ENCODE results near the gene ADAM22. TPM values are rescaled to one million over a fixed set of nuclear protein-coding genes. Genes with fewer than 3 reads are reported as not detected.

ADAM22 gene
- total and polyA plus RNA-seq, 2 donors (not counting 1 experiment from before 2014, with no cell fraction given), result 0.30 to 1.8 TPM

DNA sequence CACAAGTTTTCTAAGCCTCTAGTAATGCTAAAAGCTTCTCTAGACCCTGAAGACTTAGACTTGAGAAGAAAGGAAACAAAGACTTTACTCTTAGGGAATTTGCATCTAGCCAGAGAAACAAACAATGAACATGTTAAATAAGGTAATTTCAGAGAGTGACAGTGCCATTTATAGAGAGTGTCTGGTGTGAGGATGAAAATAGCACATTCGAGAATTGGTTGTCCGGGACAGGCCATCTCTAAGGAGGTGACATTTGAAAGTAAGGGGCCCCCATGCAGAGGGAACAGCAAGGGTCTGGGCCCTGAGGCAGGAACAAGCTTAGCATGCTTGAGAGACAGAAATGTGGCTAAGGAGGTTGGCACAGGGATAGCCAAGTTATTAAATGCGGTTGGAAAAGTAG is 48.1 kb downstream of the ADAM22 start:
- Histone ChIP-seq H3K36me3 (replicated peaks in 1 of 2; ENCODE audit: control extremely low read depth in 1 of 2, control insufficient read depth in 1 of 2, extremely low read depth in 1 of 2, insufficient read depth in 2 of 2, low read length in 1 of 2) (no peaks in the 10 kb centered on the region), H3K4me1 (ENCODE audit: control insufficient read depth in 2 of 2, insufficient read depth in 2 of 2, low read length in 2 of 2) (no peaks in the 10 kb centered on the region), H3K27me3 (replicated peaks in 1 of 4; ENCODE audit: control extremely low read depth in 1 of 4, control insufficient read depth in 3 of 4, insufficient read depth in 4 of 4, low read length in 3 of 4) (no peaks in the 10 kb centered on the region), H4K20me1 (ENCODE audit: control insufficient read depth, insufficient read depth, low read length, poor library complexity, severe bottlenecking) (no peaks in the 10 kb centered on the region), H3K4me3 (ENCODE audit: control extremely low read depth in 1 of 5, extremely low read depth in 1 of 5, insufficient read depth in 1 of 5, low read depth in 2 of 5, low read length in 4 of 5) (no peak overlapping the region), H3K4me2 (replicated peaks; ENCODE audit: low read depth, low read length, poor library complexity, severe bottlenecking) (no peak overlapping the region), H3K9me3 (ENCODE audit: control extremely low read depth in 1 of 3, control insufficient read depth in 2 of 3, insufficient read depth in 1 of 3, low read length in 2 of 3) (no peaks in the 10 kb centered on the region), H2AFZ (ENCODE audit: insufficient read depth, low read depth, low read length, poor library complexity, severe bottlenecking) (no peak overlapping the region), H3K79me2 (ENCODE audit: control insufficient read depth, insufficient read depth, low read length) (no peaks in the 10 kb centered on the region), H3K27ac (ENCODE audit: low read length in 2 of 2) (no peak overlapping the region), H3K9ac (ENCODE audit: low read length) (no peak overlapping the region)
- DNase-seq (no peak), ATAC-seq (ENCODE audit: low read depth) (no peak)
- WGBS (ENCODE audit: insufficient coverage), result 96% methylated on average over 2 of the region's 3 CpGs
- no peak overlapping the region for H3K27ac Mint-ChIP-seq
- intact Hi-C loops (cut with micrococcal nuclease), result no loop called here
- H3K9me3 Mint-ChIP-seq (ENCODE audit: insufficient read depth), result peaks cover under 1% of the 10 kb centered on the region
- no peaks in the 10 kb centered on the region for H3K27me3 Mint-ChIP-seq
- CTCF ChIA-PET, result no interaction called here
- H3K4me3 Mint-ChIP-seq, result no peak overlapping the region
- TF ChIP-seq, protein P1, sequence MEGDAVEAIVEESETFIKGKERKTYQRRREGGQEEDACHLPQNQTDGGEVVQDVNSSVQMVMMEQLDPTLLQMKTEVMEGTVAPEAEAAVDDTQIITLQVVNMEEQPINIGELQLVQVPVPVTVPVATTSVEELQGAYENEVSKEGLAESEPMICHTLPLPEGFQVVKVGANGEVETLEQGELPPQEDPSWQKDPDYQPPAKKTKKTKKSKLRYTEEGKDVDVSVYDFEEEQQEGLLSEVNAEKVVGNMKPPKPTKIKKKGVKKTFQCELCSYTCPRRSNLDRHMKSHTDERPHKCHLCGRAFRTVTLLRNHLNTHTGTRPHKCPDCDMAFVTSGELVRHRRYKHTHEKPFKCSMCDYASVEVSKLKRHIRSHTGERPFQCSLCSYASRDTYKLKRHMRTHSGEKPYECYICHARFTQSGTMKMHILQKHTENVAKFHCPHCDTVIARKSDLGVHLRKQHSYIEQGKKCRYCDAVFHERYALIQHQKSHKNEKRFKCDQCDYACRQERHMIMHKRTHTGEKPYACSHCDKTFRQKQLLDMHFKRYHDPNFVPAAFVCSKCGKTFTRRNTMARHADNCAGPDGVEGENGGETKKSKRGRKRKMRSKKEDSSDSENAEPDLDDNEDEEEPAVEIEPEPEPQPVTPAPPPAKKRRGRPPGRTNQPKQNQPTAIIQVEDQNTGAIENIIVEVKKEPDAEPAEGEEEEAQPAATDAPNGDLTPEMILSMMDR (IDR thresholded peaks at IDR 0.05), result no peak
- no peak for TF ChIP-seq EZH2 (IDR thresholded peaks at IDR 0.05; ENCODE audit: borderline replicate concordance, insufficient read depth, low read depth, low read length, poor library complexity, severe bottlenecking)
- POLR2A ChIA-PET, result no interaction called here
- H3K4me1 Mint-ChIP-seq, result no peaks in the 10 kb centered on the region

DNA sequence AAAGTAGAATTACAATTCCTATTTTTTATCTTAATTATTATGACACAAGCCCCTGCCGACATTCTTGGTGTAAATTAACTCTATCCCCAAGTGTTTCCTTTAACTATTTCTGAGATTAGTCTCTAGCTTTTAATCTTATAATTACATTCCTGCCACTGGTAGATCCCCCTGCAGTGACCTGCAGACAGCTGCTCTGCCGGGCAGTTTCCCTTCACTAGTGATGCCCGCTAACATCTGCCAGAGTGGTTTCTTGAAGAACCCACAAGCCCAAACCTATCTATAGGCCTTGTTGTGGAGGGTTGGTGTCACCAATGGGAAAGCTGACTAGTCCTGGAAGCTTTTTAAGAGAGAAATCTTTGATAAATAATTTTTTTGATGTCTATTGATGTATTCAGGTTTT is 50.0 kb downstream of the ADAM22 start:
- Mint-ChIP-seq H3K27me3 (no peaks in the 10 kb centered on the region), H3K9me3 (ENCODE audit: insufficient read depth) (no peaks in the 10 kb centered on the region), H3K27ac (no peak overlapping the region), H3K4me3 (no peak overlapping the region), H3K4me1 (no peaks in the 10 kb centered on the region)
- POLR2A ChIA-PET, result no interaction called here
- intact Hi-C loops (cut with micrococcal nuclease), result no loop called here
- Histone ChIP-seq H4K20me1 (ENCODE audit: control insufficient read depth, insufficient read depth, low read length, poor library complexity, severe bottlenecking) (no peaks in the 10 kb centered on the region), H3K4me1 (ENCODE audit: control insufficient read depth in 2 of 2, insufficient read depth in 2 of 2, low read length in 2 of 2) (no peaks in the 10 kb centered on the region), H3K4me2 (replicated peaks; ENCODE audit: low read depth, low read length, poor library complexity, severe bottlenecking) (no peak overlapping the region), H3K36me3 (replicated peaks in 1 of 2; ENCODE audit: control extremely low read depth in 1 of 2, control insufficient read depth in 1 of 2, extremely low read depth in 1 of 2, insufficient read depth in 2 of 2, low read length in 1 of 2) (no peaks in the 10 kb centered on the region), H2AFZ (ENCODE audit: insufficient read depth, low read depth, low read length, poor library complexity, severe bottlenecking) (no peak overlapping the region), H3K79me2 (ENCODE audit: control insufficient read depth, insufficient read depth, low read length) (no peaks in the 10 kb centered on the region), H3K4me3 (ENCODE audit: control extremely low read depth in 1 of 5, extremely low read depth in 1 of 5, insufficient read depth in 1 of 5, low read depth in 2 of 5, low read length in 4 of 5) (no peak overlapping the region), H3K9ac (ENCODE audit: low read length) (no peak overlapping the region), H3K27me3 (replicated peaks in 1 of 4; ENCODE audit: control extremely low read depth in 1 of 4, control insufficient read depth in 3 of 4, insufficient read depth in 4 of 4, low read length in 3 of 4) (no peaks in the 10 kb centered on the region), H3K9me3 (ENCODE audit: control extremely low read depth in 1 of 3, control insufficient read depth in 2 of 3, insufficient read depth in 1 of 3, low read length in 2 of 3) (no peaks in the 10 kb centered on the region), H3K27ac (ENCODE audit: low read length in 2 of 2) (no peak overlapping the region)
- 80% methylated on average over 2 of the region's 3 CpGs for WGBS (ENCODE audit: insufficient coverage)
- CTCF ChIA-PET, result no interaction called here
- no peak for DNase-seq
- TF ChIP-seq, protein P1 (IDR thresholded peaks at IDR 0.05), result no peak
- TF ChIP-seq EZH2 (IDR thresholded peaks at IDR 0.05; ENCODE audit: borderline replicate concordance, insufficient read depth, low read depth, low read length, poor library complexity, severe bottlenecking), result no peak
- ATAC-seq (ENCODE audit: low read depth), result no peak
